Left kidney (tissue), 2 donors: ENCODE data around the gene VAV1. TPM values are rescaled to one million over a fixed set of nuclear protein-coding genes. Genes with fewer than 3 reads are reported as not detected.

Experiments
- DNase-seq: peaks from one replicate; pipeline ENCODE4 v3.0.0-alpha.2; 2013
- polyA plus RNA-seq: library from polyadenylated mRNA; unstranded; fragments of 120-200 nt; gene quantifications from one replicate; pipeline ENCODE4 v1.2.1, GENCODE V29; 2013; ENCODE audit not compliant: insufficient read length

Gene VAV1
- polyA plus RNA-seq, 1 donor, result 1.5 TPM

GRCh38 chr19:6894313-6894712, 121.8 kb downstream of the VAV1 start:
- no peak for DNase-seq

DNA sequence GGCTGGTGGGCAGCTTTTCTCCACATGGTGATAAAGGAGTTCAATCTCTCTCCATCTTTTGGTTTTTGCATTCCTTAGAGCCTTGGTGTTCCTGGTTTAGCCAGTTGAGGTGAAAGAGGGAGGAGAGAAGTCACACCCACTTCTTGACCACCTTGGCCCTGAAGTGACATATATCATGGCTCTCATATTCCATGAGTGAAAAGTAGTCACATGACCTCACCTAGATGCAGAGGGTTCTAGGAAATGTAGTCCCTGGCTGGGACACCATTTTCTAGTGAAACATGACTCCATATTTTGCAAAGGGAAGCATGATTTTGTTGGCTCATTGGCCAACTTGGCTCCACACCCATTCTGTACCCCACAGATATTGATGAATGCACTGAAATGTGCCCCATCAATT, 130.9 kb downstream of the VAV1 start:
- DNase-seq, result no peak

GRCh38 chr19:6906559-6907060, 134.1 kb downstream of the VAV1 start:
- no peak for DNase-seq

Other genes with a start within 250 kb of the VAV1 start
- 0.20 TPM for gene TNFSF9, start 241.7 kb upstream of the VAV1 start, polyA plus RNA-seq
- not detected for gene CD70, start 181.6 kb upstream of the VAV1 start, polyA plus RNA-seq
- gene TNFSF14, start 102.5 kb upstream of the VAV1 start, polyA plus RNA-seq, result 0.07 TPM
- 19.4 TPM for gene C3, start 52.1 kb upstream of the VAV1 start, polyA plus RNA-seq
- gene GPR108, start 35.1 kb upstream of the VAV1 start, polyA plus RNA-seq, result 62.3 TPM
- gene TRIP10, start 33.0 kb upstream of the VAV1 start, polyA plus RNA-seq, result 48.7 TPM
- gene SH2D3A, start 5.3 kb upstream of the VAV1 start, polyA plus RNA-seq, result 6.2 TPM
- gene ADGRE1, start 114.9 kb downstream of the VAV1 start, polyA plus RNA-seq, result 0.05 TPM
- not detected for gene MBD3L2B, start 248.7 kb downstream of the VAV1 start, polyA plus RNA-seq